GM19099 (cell line): ENCODE measurements around the gene SCAPER.

ENCODE experiments used
- POLR2A ChIP-seq: IDR thresholded peaks from 3 replicates; pipeline ENCODE4 v1.6.1; 2011; ENCODE audit warnings: low read depth; ENCODE audit not compliant: insufficient read length; ENCODE audit errors: extremely low read depth

SCAPER gene

GRCh38 chr15:76321602-76322001 is 583.5 kb downstream of the SCAPER start:
- TF ChIP-seq POLR2A = no peak

- TF ChIP-seq POLR2A = no peak
Observed at GRCh38 chr15:76321171-76321570, 584.0 kb downstream of the SCAPER start.

- TF ChIP-seq POLR2A = no peak
Observed at GRCh38 chr15:76320012-76320411, 585.1 kb downstream of the SCAPER start.

GRCh38 chr15:76313731-76314130 is 591.4 kb downstream of the SCAPER start:
- no peak for TF ChIP-seq POLR2A

GRCh38 chr15:76312540-76313174 is 592.5 kb downstream of the SCAPER start:
- no peak for TF ChIP-seq POLR2A

- peak; percentile 97 for TF ChIP-seq POLR2A
Observed at GRCh38 chr15:76311100-76311953, 593.8 kb downstream of the SCAPER start, which contains the start of gene ETFA. TSS of gene ETFA (minus strand) at chr15:76311469. CDS start at chr15:76311388, 81 bp downstream.

- TF ChIP-seq POLR2A = no peak
Observed at GRCh38 chr15:76310475-76311099, 594.6 kb downstream of the SCAPER start.

GRCh38 chr15:76309601-76310330 is 595.4 kb downstream of the SCAPER start:
- TF ChIP-seq POLR2A = no peak

GRCh38 chr15:76303909-76304308 is 601.2 kb downstream of the SCAPER start:
- no peak for TF ChIP-seq POLR2A

GRCh38 chr15:76299786-76300185 is 605.4 kb downstream of the SCAPER start:
- no peak for TF ChIP-seq POLR2A

- TF ChIP-seq POLR2A = no peak
Observed at GRCh38 chr15:76298986-76299385, 606.2 kb downstream of the SCAPER start.
